GM21367 (cell line): ENCODE results near the gene HES3.

Source experiments
- ATAC-seq: cut with Tn5 transposase; IDR thresholded peaks from one replicate; pipeline ENCODE4 v1.9.1; 2021; ENCODE audit not compliant: unreplicated experiment

Gene HES3

GRCh38 chr1:6260961-6261614, 17.1 kb downstream of the HES3 start, which contains the start of gene GPR153:
Gene GPR153, minus strand, starts transcription at chr1:6261098. Its CDS starts 6,193 bp downstream, at chr1:6254905.
- no peak for ATAC-seq

- ATAC-seq: no peak
Measured at GRCh38 chr1:6261615-6261995, 17.6 kb downstream of the HES3 start.

GRCh38 chr1:6262555-6263420, 18.8 kb downstream of the HES3 start:
- ATAC-seq: no peak

GRCh38 chr1:6263716-6264115, 19.7 kb downstream of the HES3 start:
- no peak for ATAC-seq

GRCh38 chr1:6265151-6265550, 21.2 kb downstream of the HES3 start:
- no peak for ATAC-seq

GRCh38 chr1:6266641-6267040, 22.7 kb downstream of the HES3 start:
- no peak for ATAC-seq

GRCh38 chr1:6267686-6268322, 23.8 kb downstream of the HES3 start:
- ATAC-seq: no peak

- no peak for ATAC-seq
Measured at GRCh38 chr1:6268415-6268814, 24.4 kb downstream of the HES3 start.

GRCh38 chr1:6269296-6269695, 25.3 kb downstream of the HES3 start:
- no peak for ATAC-seq

- ATAC-seq: no peak
Measured at GRCh38 chr1:6269720-6270400, 25.9 kb downstream of the HES3 start.

- no peak for ATAC-seq
Measured at GRCh38 chr1:6270401-6270800, 26.4 kb downstream of the HES3 start.

GRCh38 chr1:6271006-6271405, 27.0 kb downstream of the HES3 start:
- no peak for ATAC-seq

- no peak for ATAC-seq
Measured at GRCh38 chr1:6271554-6271953, 27.6 kb downstream of the HES3 start.

GRCh38 chr1:6272452-6272851, 28.5 kb downstream of the HES3 start:
- ATAC-seq: no peak

GRCh38 chr1:6272868-6273267, 28.9 kb downstream of the HES3 start:
- ATAC-seq: no peak

GRCh38 chr1:6273380-6273891, 29.5 kb downstream of the HES3 start:
- ATAC-seq: no peak

GRCh38 chr1:6274102-6274501, 30.1 kb downstream of the HES3 start:
- ATAC-seq: no peak

- ATAC-seq: no peak
Measured at GRCh38 chr1:6274622-6275139, 30.7 kb downstream of the HES3 start.

GRCh38 chr1:6275826-6276782, 32.1 kb downstream of the HES3 start:
- ATAC-seq: no peak
